A673 (cell line): ENCODE data around the gene B3GALT5.

Source experiments
- EZH2 ChIP-seq: fragments of 200-600 bp; sonication (generic); IDR thresholded peaks from 2 replicates; pipeline ENCODE4 v1.6.1; 2017; ENCODE audit warnings: borderline replicate concordance, low read depth, mild to moderate bottlenecking, mixed read lengths, antibody characterized with exemption, low read length; ENCODE audit not compliant: poor library complexity, severe bottlenecking
- TF ChIP-seq, protein P1 (sequence below): fragments of 300-800, 200-600 bp; sonication (generic); conservative IDR thresholded peaks from 2 replicates; pipeline ENCODE4 v1.5.1; 2017; ENCODE audit warnings: low read depth, mild to moderate bottlenecking, antibody characterized with exemption, low read length, moderate library complexity, mixed read lengths

DNA sequence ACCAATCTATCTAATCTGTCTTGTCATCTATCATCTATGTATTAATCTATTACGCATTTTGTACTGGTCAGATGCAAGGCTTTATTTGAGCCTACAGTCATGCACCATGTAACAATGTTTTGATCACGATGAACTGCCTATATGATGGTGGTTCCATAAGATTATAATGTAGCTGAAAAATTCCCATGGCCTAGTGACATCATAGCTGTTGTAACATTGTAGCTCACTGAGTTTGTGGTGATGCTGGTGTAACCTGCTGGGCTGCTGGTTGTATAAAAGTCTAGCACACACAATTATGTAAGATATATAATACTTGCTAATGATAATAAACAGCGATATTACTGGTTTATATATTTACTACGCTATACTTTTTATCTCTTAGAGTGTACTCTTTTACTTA lies 67.5 kb downstream of the B3GALT5 start:
- TF ChIP-seq, protein P1, sequence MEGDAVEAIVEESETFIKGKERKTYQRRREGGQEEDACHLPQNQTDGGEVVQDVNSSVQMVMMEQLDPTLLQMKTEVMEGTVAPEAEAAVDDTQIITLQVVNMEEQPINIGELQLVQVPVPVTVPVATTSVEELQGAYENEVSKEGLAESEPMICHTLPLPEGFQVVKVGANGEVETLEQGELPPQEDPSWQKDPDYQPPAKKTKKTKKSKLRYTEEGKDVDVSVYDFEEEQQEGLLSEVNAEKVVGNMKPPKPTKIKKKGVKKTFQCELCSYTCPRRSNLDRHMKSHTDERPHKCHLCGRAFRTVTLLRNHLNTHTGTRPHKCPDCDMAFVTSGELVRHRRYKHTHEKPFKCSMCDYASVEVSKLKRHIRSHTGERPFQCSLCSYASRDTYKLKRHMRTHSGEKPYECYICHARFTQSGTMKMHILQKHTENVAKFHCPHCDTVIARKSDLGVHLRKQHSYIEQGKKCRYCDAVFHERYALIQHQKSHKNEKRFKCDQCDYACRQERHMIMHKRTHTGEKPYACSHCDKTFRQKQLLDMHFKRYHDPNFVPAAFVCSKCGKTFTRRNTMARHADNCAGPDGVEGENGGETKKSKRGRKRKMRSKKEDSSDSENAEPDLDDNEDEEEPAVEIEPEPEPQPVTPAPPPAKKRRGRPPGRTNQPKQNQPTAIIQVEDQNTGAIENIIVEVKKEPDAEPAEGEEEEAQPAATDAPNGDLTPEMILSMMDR, result no peak
- no peak for TF ChIP-seq EZH2
